Endodermal cell (in vitro differentiated cells): Measurements from ENCODE around the gene CHRNA7. TPM values are rescaled to one million over a fixed set of nuclear protein-coding genes. Genes with fewer than 3 reads are reported as not detected.

Source experiments
- DNase-seq: peaks from one replicate; pipeline ENCODE4 v3.0.0-alpha.2; 2017
- H3K27ac ChIP-seq: 2 replicates; pipeline ENCODE4 v1.5.1; 2013; ENCODE audit warnings: mild to moderate bottlenecking, low read depth, low read length, moderate library complexity
- H3K27me3 ChIP-seq: 2 replicates; pipeline ENCODE4 v1.6.1; 2013; ENCODE audit warnings: mild to moderate bottlenecking, low read length, moderate library complexity; ENCODE audit not compliant: insufficient read depth, control insufficient read depth, poor library complexity, severe bottlenecking
- H3K36me3 ChIP-seq: 2 replicates; pipeline ENCODE4 v1.7.0; 2013; ENCODE audit warnings: mild to moderate bottlenecking, low read length, moderate library complexity; ENCODE audit not compliant: control insufficient read depth, insufficient read depth
- H3K4me1 ChIP-seq: one replicate; pipeline ENCODE4 v1.7.0; 2013; ENCODE audit warnings: low read length; ENCODE audit not compliant: control insufficient read depth, insufficient read depth
- H3K4me3 ChIP-seq: 2 replicates; pipeline ENCODE4 v1.5.1; 2013; ENCODE audit warnings: mild to moderate bottlenecking, low read length, moderate library complexity
- H3K9ac ChIP-seq: 2 replicates; pipeline ENCODE4 v1.6.1; 2013; ENCODE audit warnings: mild to moderate bottlenecking, low read length, moderate library complexity; ENCODE audit not compliant: poor library complexity, severe bottlenecking; ENCODE audit errors: extremely low read depth
- H3K9me3 ChIP-seq: 2 replicates; pipeline ENCODE4 v1.6.1; 2013; ENCODE audit warnings: mild to moderate bottlenecking, low read length, moderate library complexity; ENCODE audit not compliant: control insufficient read depth
- H3K27ac Mint-ChIP-seq: 2 replicates; pipeline ENCODE4 v1.8.0; 2020; ENCODE audit warnings: mixed read lengths
- H3K27me3 Mint-ChIP-seq: 2 replicates; pipeline ENCODE4 v1.8.0; 2021; ENCODE audit warnings: mild to moderate bottlenecking, mixed read lengths; ENCODE audit not compliant: insufficient read depth
- H3K36me3 Mint-ChIP-seq: 2 replicates; pipeline ENCODE4 v1.8.0; 2020; ENCODE audit warnings: low read depth, mixed read lengths
- H3K4me1 Mint-ChIP-seq: 2 replicates; pipeline ENCODE4 v1.8.0; 2020; ENCODE audit warnings: mixed read lengths
- H3K4me3 Mint-ChIP-seq: 2 replicates; pipeline ENCODE4 v1.8.0; 2020; ENCODE audit warnings: mild to moderate bottlenecking, moderate library complexity, mixed read lengths
- H3K9me3 Mint-ChIP-seq: 2 replicates; pipeline ENCODE4 v1.8.0; 2020; ENCODE audit warnings: mild to moderate bottlenecking, mixed read lengths
- CTCF ChIP-seq: fragments of 200-600 bp; sonication (generic); conservative IDR thresholded peaks from 2 replicates; pipeline ENCODE4 v1.5.0; 2021; ENCODE audit warnings: antibody characterized with exemption, mild to moderate bottlenecking
- WGBS, 2 experiments: methylation state at CpG; one replicate each; pipeline versions ENCODE4 v1.1.5 to v1.1.7; 2013; ENCODE audit warnings: missing lambda C conversion rate in 2 of 2, mixed read lengths in 1 of 2; ENCODE audit not compliant: insufficient coverage in 1 of 2, insufficient read length in 1 of 2; 5-methylcytosine and 5-hydroxymethylcytosine counted together
- total RNA-seq, 2 donors: library from RNA; stranded (reverse); fragmentation: NEBNext Ultra II Directional in 1 of 2; extraction: Animal tissue kit (Norgen Biotek cat#: 25700) in 1 of 2; gene quantifications; 2 replicates in 1 of 2; 3 replicates in 1 of 2; pipeline ENCODE4 v1.2.1, GENCODE V29; 2021

CHRNA7 gene
- total RNA-seq, 2 donors from 2014 or later, result 7.5 to 8.0 TPM

GRCh38 chr15:32099097-32099785, 68.9 kb downstream of the CHRNA7 start:
- Histone ChIP-seq H3K27ac (no peak overlapping the region), H3K4me3 (no peak overlapping the region), H3K9ac (no peak overlapping the region), H3K9me3 (no peaks in the 10 kb centered on the region), H3K4me1 (no peaks in the 10 kb centered on the region), H3K27me3 (no peaks in the 10 kb centered on the region), H3K36me3 (no peaks in the 10 kb centered on the region)
- Mint-ChIP-seq H3K27ac (no peak overlapping the region), H3K36me3 (no peaks in the 10 kb centered on the region), H3K4me1 (peaks cover 13% of the 10 kb centered on the region), H3K9me3 (no peaks in the 10 kb centered on the region), H3K27me3 (peaks cover 9% of the 10 kb centered on the region), H3K4me3 (no peak overlapping the region)
- WGBS, 2 experiments, result 81 to 83% methylated on average over 6 to 7 of the region's 7 CpGs
- peak; percentile 36 for DNase-seq
- TF ChIP-seq CTCF, result no peak

- no peak overlapping the region for H3K9ac ChIP-seq
- no peaks in the 10 kb centered on the region for H3K27me3 ChIP-seq
- H3K27ac ChIP-seq, result no peak overlapping the region
- no peak for TF ChIP-seq CTCF
- H3K4me1 ChIP-seq, result no peaks in the 10 kb centered on the region
- H3K27ac Mint-ChIP-seq, result no peak overlapping the region
- H3K4me3 Mint-ChIP-seq, result no peak overlapping the region
- WGBS, 2 experiments, result 84 to 85% methylated on average over 6 to 10 of the region's 10 CpGs
- H3K27me3 Mint-ChIP-seq, result peaks cover 12% of the 10 kb centered on the region
- H3K4me3 ChIP-seq, result no peak overlapping the region
- no peaks in the 10 kb centered on the region for H3K36me3 ChIP-seq
- DNase-seq, result peak; percentile 37
- no peaks in the 10 kb centered on the region for H3K9me3 Mint-ChIP-seq
- no peaks in the 10 kb centered on the region for H3K9me3 ChIP-seq
- no peaks in the 10 kb centered on the region for H3K36me3 Mint-ChIP-seq
- H3K4me1 Mint-ChIP-seq, result peaks cover 13% of the 10 kb centered on the region
These were observed 69.8 kb downstream of the CHRNA7 start for GRCh38 chr15:32099956-32100684.

- Mint-ChIP-seq H3K27ac (no peak overlapping the region), H3K9me3 (no peaks in the 10 kb centered on the region), H3K27me3 (peaks cover 12% of the 10 kb centered on the region), H3K36me3 (no peaks in the 10 kb centered on the region), H3K4me1 (peaks cover 7% of the 10 kb centered on the region), H3K4me3 (no peak overlapping the region)
- TF ChIP-seq CTCF, result no peak
- 74 to 79% methylated on average over 14 to 18 of the region's 18 CpGs for WGBS, 2 experiments
- Histone ChIP-seq H3K27me3 (no peaks in the 10 kb centered on the region), H3K36me3 (no peaks in the 10 kb centered on the region), H3K9me3 (no peaks in the 10 kb centered on the region), H3K9ac (no peak overlapping the region), H3K4me3 (no peak overlapping the region), H3K27ac (no peak overlapping the region), H3K4me1 (peaks cover 5% of the 10 kb centered on the region)
- DNase-seq, result peak; percentile 18
These were observed 74.0 kb downstream of the CHRNA7 start for GRCh38 chr15:32104061-32104995.
